Stimulated activated CD8-positive, alpha-beta memory T cell treated with anti-CD3 and anti-CD28 coated beads, Interleukin-7, amount 100 ng/mL, for 48 hours (primary cell): ENCODE data around the gene NPRL2.

Experiments
- DNase-seq, 2 donors: peaks; one replicate each; pipeline ENCODE4 v3.0.0-alpha.2; 2020; ENCODE audit warnings: low read depth in 1 of 2; ENCODE audit errors: extremely low read depth in 1 of 2

NPRL2 gene

GRCh38 chr3:50351323-50351697, 735 bp upstream of the NPRL2 start:
- DNase-seq: no peak

DNA sequence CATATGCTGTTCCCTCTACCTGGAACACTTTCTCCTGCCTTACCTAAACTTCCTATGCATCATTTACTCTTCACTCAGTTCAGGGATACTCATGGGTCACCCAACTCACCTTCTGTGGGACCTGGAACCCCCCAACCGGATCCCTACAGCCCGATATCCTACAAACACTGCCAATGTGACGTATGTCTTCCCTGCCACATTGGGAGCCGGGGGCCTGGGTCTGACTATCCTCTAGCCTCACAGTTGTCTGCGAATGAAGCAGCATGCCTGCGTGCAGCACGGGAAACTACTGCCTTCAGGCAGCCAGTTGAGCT, 405 bp downstream of the NPRL2 start:
- DNase-seq: no peak

GRCh38 chr3:50347187-50347813, 3.3 kb downstream of the NPRL2 start:
- peak in 1 of 2 donors; percentile 61 for DNase-seq

DNA sequence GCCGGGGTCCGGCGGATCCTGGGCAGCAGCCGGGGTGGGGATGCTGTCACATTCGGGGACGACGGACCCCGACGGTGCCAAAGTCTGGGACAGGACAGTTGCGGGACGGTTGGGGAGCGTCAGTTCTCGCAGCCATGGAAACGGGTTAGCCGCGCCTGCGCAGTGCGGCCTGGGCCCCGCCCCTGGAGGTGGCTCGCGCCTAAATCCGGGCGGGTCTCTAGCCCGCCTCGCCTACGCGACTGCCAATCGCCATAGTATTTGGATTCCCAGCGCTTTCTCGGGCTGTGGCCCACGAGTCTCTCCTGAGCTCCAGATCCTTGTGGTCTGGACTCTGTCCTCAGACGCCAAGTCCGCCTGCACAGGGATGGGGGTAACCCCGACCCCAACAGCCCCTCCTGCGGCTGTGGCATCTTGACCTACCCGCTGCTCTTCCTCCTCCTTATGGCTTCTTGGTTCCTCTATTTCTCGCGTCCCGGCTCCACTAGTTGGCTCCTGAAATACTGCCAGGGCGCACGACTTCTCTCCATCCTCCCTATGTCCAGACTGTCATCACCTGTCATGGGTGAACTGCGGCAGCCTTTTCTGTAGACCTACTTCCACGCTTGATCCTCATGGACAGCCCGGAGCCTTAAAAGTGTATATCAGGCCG, 4.9 kb downstream of the NPRL2 start, which contains the start of gene ZMYND10:
TSS of gene ZMYND10 (minus strand) at position 147 of the 649 bp plus-strand sequence. CDS start 153 bp downstream, outside the sequence.
- DNase-seq: peak; percentile 52

- no peak for DNase-seq
Measured at GRCh38 chr3:50345008-50345407, 5.6 kb downstream of the NPRL2 start.

DNA sequence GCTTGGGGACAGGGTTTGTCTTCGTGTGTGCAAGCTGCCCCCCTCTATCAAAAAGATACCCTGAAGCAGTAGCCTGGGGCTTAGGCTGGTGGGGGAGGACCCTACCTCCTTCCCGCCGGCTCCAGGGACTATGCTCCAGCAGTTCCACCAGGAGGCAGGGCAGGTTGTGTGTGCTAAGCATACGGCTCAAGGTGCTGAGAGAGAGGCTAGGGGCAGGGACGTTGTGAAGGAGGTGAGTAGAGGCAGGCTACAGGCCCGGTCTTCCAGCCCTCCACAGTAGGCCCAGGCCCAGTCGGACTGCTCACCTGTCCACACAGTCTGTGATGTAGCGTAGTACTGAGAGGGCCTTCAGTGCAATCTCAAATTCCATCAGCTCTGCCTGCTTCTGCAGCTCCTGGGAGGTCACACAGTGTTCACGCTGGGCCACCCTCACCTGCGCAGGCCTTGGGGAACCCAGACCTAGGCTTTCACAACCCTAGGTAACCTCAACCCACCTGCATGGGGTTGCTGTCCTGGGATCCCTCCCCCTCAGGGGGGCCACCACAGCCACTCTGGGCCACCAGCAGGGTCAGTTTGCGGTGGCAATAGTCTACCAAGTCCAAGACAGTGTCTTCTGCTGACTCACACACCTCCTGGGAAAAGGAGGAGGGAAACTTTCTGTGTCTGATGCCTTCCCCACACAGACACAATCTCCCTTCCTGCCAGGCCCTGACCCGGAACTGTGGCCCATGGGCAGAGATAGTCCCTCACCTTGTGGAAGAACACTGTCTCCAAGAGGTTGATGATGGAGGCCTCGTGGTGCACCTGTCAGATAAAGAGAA, 7.6 kb downstream of the NPRL2 start:
- no peak for DNase-seq

DNA sequence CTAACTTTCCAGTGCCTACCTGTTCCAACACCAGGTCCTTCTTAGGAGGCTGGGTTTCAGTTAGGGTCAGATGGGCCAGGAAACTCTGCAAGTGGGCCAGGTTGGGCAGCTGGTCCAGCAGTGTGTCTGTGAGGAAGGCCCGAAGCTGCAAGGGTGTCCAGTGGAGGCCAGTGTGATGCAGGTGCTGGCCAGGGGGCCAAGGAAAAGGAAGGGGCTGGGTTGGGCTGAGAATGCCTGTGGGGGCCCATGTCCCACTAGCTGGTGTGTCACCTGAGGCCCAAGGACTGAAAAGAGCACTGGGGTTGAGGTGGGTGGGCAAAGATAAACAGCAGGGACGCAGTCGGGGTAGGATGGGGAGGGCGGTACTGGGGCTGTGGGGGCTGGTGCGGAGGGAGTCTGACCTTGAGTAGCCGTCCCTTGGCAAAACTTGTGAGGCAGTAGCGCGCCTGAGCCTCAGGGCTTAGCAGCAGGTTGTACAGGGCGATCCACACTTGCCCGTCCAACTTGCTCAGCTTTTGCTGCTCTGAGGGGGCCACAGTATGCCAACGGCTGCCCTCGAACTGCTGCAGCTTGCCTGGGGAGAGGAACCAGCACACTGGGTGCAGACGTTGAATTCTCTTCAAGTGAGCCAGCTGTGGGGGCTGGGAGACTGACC, 8.5 kb downstream of the NPRL2 start:
- no peak for DNase-seq

- no peak for DNase-seq
Measured at GRCh38 chr3:50341537-50341936, 9.0 kb downstream of the NPRL2 start.

GRCh38 chr3:50340448-50341329, 9.9 kb downstream of the NPRL2 start, which contains the start of gene RASSF1:
Gene RASSF1, minus strand, starts transcription at chr3:50340836. Its CDS starts 31 bp downstream, at chr3:50340805.
- DNase-seq: peak; percentile 67 to 71

DNA sequence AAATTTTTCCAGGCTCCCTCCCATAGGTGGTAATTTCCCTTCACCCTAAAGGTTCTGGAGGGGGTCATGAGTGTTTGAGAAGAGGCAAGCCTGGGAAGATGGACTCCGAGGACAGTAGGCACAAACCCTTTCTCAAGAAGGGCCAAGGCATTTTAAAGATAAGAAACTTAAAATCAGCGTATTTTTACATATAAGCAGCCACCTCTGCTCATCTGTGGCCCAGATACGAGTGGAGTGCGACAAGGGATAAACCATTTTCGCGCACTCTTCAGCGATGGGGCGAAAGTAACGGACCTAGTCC, 10.5 kb downstream of the NPRL2 start:
- DNase-seq: no peak

GRCh38 chr3:50339485-50340146, 11.0 kb downstream of the NPRL2 start:
- no peak for DNase-seq

GRCh38 chr3:50338965-50339364, 11.6 kb downstream of the NPRL2 start:
- no peak for DNase-seq

- DNase-seq: peak; percentile 96 to 99
Measured at GRCh38 chr3:50337175-50337861, 13.3 kb downstream of the NPRL2 start.

DNA sequence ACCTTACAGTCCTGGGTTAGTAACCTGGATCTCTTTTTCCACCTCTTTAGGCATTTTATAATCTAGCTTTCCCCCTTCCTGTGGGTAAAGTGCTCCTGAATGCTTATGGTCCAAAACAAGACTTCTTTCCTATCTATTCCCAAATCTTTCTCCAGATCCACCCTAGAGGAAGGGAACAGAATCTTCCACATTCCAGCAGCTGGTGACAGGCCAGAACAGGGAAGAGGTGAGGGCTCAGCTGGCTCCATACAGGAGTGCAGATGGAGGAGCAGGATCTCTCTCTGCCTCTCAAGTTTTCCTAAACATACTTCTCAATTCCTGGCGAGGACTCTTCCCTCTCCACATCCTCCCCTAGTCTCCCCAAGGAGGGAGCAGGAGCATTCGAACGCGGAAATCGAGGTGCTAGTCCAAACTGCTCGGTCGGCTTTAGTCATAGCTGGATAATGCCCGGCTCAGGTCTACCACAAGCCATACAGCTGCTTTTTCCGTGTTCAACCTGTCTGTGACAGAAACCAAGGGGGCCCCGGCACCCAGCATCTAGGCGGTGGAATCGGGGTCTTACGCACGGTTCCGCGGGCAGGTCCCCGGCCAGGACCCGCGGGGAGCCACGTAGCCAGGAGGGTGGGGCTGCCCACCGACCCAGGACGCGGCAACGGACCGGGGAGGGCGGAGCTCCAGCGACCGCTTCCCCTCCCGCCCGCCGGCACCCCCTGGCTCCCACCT, 14.0 kb downstream of the NPRL2 start:
- peak in 1 of 2 donors; percentile 43 for DNase-seq

GRCh38 chr3:50334339-50335075, 16.1 kb downstream of the NPRL2 start:
- DNase-seq: no peak

GRCh38 chr3:50333744-50334328, 16.7 kb downstream of the NPRL2 start:
- DNase-seq: no peak

- DNase-seq: no peak
Measured at GRCh38 chr3:50331364-50331907, 19.1 kb downstream of the NPRL2 start.
